NCI-H2107 treated with DMSO at 0.1 percent for 48 hours (cell line): Measurements from ENCODE around the gene ZNF836.

ENCODE experiments used
- DNase-seq: peaks from one replicate; lab custom pipeline; 2025; ENCODE audit not compliant: unreplicated experiment; lab: John Stamatoyannopoulos, UW

ZNF836 gene

DNA sequence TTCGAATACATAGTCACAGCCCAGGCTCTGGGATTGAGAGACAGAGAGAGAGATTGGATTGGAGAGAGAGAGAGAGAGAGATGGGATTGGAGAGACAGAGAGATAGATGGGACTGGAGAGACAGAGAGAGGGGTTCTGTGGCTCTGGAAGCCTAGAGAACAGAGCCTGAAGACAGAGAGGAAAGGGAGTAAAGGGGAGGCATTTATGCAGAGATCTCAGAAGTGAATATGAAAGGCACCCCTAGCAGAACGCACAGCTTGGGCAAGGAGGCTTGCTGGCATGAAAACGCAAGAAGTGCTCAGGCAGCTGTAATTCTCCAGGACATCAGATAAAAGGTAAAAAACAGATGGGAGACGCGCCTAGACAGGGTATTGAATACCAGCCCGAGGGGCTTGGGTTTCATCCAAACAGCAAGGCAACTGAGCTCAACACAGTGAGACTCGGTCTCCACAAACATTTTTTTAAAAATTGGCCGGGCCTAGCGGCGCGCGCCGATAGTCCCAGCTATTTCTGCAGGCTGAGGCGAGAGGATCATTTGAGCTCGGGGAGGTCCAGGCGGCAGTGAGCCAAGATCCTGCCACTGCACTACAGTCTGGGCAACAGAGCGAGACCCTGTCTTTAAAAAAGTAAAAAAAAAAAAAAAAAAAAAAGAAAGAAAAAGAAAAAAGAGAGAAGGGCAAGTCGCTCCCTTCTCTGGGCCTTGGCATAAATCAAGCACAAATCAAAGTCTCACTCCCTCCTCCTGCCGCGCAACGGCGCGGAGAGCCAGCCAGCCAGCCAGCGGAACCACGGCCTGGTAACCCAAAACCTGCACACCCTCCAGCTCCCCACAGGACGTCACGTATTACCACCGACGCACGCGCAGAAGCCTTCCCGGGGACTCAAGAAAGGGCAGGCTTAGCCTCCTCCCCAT is 17.7 kb upstream of the ZNF836 start:
- no peak for DNase-seq

DNA sequence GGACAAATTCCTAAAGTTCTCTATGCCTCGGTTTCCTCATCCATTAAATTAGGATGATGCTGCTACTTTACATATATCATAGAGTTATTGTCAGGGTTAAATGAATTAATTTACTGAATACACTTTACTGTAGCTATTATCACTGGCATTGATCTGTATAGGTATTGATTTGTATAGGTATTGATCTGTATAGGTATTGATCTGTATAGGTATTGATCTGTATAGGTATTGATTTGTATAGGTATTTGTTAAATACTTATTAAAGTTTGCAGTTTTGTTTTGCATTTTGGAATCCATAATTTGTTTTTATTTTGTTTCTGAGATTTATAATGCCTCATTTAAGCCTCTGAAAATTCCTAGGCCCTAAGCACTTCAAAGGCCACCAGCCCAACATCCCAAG is 16.0 kb upstream of the ZNF836 start:
- no peak for DNase-seq

DNA sequence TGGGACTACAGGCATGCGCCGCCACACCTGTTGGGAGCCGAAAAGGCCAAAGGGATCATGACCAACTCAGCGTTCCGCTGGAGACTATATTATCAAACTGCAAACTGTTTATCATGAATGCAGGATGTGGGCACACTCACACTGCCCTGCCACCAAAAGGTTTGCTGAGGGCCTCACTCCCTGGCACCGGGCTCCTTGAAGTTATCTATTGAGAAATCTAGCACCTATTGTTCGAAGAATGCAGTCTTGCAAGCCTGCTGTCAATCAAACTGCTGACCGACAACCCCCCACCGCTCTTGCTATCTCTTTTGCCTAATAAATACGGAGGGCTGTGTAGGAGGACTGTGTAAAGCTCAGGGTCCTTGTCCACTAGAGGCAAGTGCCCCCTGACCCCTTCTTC is 5.2 kb upstream of the ZNF836 start:
- no peak for DNase-seq

DNA sequence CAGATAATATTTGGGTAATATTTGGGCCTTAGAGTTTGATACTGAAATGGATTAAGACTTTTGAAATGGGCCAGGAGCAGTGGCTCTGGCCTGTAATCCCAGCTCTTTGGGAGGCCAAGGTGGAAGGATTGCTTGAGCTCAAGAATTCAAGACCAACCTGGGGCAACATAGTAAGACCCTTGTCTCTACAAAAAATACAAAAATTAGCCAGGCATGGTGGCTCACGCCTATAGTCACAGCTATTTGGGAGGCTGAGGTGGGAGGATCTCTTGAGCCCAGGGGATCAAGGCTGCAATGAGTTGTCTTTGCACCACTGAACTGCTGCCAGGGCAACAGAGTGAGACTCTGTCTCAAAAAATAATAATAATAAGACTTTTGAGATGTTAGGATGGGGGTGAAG is 926 bp upstream of the ZNF836 start:
- no peak for DNase-seq

DNA sequence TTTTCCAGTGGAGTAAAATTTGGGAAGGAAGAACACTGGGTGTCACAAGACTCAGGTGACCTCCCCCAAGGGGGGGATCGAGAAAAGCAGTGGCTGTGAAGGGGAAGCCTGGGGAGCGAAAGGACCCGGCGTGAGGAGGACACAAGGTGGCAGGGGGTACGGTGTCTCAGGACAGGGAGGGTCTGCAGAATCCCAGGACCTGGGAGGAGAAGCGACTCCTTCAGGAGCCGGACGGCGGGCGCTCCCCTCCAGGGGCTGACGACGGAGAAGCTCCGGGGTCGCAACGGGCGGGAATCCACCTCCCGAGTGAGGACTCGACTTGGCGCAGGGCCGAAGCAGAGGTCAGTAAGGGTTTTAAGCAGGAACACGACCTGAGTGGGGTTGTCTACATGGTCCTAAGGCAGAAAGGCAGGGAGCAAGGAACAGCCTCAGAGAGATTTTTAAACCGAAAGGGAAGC is 529 bp downstream of the ZNF836 start:
- no peak for DNase-seq

DNA sequence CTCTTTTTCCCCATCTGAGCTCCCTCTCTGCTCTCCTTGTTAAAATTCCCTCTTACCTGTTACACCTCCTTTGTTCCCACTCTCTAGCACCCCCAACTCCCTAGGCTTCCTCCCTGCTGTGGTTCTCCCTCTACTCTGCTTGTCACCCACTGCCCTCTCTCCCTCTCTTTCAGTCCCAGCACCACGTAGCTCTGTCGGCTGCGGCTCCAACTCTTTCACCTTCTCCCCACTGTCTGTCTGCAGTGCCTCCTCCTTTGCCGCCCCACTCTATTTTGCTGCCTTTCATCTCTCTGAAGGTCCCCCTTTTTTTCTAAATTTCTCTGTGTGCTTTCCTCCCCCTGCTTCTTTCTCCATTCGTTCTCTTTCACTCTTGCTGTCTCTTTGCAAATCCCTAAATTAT is 1.1 kb downstream of the ZNF836 start:
- DNase-seq, result no peak

DNA sequence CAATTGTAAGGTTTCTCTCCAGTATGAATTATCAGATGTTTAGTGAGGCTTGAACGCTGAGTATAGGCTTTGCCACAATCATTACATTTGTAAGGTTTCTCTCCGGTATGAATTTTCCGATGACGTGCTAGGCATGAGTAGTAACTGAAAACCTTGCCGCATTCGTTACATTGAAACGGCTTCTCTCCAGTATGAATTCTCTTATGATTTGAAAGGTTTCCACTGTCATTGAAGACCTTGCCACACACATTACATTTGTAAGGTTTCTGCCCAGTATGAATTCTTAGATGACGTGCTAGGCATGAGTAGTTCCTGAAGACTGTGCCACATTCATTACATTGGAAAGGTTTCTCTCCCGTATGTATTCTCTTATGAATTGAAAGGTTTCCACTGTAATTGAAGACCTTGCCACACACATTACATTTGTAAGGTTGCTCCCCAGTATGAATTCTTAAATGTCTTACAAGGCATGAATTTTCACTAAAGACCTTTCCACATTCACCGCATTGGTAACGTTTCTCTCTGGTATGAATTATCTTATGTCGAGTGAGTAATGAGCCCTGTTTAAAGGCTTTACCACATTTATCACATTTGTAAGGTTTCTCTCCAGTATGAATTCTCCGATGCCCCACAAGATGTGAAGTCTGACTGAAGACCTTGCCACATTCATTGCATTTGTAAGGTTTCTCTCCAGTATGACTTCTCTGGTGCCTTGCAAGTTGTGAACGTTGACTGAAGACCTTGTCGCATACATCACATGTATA is 15.6 kb downstream of the ZNF836 start:
- DNase-seq, result no peak

DNA sequence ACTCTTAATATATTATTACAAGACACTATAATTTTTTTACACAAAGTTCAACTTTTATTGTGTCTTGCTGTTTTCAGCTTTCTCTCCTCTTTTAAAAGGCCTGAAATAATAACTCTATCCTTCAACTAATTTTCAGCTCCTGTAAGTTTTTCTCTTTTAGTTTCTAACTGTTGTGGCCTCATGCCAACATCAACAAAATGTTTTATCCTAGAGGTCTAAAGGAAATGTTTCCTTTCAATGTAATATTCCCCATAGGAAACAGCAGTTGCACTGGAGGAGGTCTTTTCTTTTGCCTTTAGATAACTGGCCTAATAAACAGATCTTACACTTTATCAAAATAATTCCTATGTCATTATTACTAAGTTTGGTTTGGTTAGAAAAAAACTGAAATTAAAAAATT is 23.2 kb downstream of the ZNF836 start:
- no peak for DNase-seq

DNA sequence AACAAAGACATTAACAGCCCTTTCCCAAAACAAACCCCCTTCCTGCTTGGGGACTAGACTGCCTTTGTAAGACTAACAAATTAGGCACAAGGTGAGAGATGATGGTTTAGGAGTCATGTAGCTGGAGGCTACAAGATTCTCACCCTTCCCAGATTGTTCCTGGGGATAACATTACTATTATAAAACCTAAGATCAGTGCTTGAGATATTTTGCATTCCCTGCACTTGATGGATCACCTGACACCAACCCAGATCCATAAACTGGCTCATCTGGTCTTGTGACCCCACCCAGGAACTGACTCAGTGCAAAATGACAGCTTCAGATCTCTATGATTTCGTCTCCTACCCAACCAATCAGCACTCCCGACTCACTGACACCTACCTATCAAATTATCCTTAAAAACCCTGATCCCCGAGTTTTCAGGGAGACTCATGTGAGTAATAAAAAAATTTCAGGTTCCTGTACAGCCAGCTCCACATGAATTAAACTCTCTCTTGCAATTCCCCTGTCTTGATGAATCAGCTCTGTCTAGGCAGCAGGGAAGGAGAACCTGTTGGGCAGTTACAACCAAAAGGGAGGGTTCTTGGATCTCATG is 29.3 kb downstream of the ZNF836 start:
- no peak for DNase-seq

DNA sequence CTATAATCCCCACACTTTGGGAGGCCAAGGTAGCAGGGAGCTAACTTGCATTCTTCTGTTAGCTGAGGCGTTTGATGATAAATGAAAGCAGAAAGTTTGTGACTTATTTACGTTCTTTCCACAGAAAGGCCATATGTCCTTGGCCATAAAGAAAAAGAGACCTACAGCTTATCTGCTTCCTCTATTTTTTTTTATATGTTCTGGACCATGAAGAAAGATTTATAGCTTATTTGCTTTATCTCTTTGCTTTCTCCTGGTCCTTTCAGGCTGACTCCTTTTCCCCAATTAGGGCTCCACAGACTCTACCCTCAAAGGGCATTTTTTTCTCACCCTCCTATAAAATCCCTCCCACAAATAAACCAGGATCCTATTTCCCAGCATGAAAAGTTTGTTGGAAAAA is 30.2 kb downstream of the ZNF836 start:
- DNase-seq, result no peak

DNA sequence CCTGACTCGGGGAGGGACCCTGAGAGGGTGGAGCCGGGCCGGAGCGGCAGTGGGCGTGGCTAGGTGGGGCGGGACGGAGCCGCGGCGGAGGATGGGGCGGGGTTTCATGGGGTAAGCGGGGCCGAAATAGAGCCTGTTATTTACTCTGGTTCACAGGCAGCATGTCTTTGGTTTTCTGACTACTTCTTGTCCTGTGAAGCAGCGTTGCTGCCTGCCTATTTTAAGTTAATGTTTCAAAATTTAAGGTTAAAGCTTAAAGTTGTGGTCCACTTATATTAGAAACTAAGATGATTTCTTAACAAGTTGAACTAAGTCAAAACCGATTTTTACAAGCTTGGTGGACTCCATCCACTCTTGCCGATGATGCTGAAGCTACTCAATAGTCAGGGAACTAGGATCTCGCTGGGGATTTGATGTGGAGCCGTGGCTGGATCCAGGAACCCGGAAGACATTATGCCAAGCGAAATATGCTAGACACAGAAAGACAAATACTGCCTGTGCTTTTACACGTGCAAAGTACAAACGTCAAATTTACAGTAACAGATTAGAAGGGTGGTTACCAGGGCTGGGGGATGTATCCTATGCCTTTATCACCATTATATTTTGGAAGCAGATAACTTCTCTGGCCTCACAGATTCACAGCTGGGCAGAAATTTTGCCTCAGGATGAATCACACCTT is 31.2 kb downstream of the ZNF836 start:
- no peak for DNase-seq

DNA sequence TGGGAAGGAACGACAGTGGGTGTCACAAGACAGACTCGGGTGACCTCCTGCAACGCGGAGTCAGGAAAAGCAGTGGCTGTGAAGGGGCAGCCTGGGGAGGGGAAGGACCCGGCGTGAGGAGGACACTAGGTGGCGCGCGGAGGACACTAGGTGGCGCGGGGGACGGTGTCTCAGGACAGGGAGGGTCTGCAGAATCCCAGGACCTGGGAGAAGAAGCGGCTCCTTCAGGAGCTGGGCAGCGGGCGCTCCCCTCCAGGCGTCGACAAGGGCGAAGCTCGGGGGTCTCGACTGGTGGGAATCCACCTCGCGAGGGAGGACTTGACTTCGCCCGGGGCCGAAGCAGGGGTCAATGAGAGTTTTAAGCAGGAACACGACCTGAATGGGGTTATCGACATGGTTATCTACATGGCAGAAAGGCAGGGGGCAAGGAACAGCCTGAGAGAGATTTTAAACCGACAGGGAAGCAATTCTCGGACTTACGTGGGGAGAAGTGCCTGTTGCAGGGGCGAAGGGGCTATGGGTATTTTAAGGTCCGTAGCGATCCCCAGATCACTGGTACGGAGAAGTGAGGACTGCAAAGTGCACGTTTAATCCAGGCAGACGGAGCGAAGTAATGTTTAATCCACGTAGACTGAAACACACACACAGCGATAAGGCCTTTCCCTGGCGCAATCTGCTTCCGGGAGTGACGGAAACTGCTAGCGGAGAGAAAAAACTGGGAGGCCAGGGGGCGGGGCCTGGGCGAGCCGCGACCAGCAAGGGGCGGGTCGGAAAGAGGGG is 32.0 kb downstream of the ZNF836 start, which contains the start of gene ZNF616:
TSS of gene ZNF616 (minus strand) at position 687 of the 780 bp plus-strand sequence. CDS start 9,426 bp downstream, outside the sequence.
- peak; percentile 84 for DNase-seq

DNA sequence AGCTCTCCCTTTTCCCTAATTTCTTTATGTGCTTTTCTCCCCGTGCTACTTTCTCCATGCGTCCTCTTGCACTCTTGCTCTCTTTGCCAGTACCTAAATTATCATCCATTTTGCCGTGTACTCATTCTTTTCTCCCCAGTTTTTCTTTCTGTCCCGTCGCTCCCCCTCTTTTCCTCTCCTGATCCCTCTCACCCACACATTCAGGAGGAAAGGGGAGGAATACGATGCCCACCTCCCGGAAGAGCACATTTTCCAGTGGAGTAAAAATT is 32.5 kb downstream of the ZNF836 start:
- no peak for DNase-seq

DNA sequence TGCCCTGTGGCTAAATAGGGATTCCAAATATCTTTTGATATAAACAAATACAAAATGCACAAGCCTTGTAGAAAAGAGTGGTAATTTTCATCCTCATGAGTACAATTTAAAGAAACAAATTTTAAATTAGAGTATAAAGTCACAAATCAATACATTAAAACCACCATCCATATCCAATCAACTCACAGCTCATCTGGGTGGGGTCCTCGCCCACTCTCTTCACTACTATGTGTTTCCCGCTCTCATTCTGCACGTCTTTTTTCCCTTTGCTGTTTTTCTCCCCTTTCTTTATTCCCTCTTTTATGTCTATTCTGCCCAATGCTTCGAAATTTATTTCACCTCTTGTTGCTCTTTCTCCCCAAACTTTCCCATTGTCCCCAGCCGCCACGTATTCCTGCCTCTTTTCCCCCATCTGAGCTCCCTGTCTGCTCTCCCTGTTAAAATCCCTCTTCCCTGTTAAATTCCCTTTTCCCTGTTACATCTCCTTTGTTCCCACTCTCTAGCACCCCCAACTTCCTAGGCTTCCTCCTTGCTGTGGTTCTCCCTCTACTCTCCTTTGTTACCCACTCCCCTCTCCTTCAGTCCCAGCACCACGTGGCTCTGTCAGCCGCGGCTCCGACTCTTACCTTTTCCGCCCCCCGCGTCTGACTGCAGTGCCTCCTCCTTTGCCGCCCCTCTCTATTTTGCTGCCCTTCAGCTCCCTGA is 33.0 kb downstream of the ZNF836 start:
- DNase-seq, result peak; percentile 49

DNA sequence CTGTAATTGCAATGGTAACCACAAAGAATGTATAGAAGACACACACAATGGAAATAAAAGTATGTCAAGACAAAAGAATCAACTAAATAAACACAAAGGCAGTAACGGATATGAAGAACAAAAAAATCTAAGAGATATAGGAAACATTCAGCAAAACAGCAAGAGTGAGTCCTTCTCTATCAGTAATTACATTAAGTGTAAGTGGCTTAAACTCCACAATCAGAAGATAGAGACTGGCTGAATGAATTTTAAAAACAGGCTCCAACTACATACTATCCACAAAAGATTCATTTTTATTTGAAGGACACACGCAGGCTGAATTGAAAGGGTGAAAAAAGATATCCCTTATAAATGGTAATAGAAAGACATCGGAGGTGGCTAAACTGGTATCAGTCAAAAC is 51.1 kb downstream of the ZNF836 start:
- no peak for DNase-seq

DNA sequence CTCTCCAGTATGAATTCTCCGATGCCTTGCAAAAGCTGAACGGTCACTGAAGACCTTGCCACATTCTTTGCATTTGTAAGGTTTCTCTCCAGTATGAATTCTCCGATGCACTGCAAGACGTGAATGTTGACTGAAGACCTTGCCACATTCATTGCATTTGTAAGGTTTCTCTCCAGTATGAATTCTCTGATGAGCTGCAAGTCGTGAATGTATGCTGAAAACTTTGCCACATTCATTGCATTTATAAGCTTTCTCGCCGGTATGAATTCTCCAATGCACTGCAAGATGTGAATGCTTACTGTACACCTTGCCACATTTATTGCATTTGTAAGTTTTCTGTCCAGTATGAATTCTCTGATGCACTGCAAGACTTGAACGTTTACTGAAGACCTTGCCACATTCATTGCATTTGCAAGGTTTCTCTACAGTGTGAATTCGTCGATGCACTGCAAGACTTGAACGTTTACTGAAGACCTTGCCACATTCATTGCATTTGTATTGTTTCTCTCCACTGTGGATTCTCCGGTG is 55.8 kb downstream of the ZNF836 start:
- DNase-seq, result no peak

DNA sequence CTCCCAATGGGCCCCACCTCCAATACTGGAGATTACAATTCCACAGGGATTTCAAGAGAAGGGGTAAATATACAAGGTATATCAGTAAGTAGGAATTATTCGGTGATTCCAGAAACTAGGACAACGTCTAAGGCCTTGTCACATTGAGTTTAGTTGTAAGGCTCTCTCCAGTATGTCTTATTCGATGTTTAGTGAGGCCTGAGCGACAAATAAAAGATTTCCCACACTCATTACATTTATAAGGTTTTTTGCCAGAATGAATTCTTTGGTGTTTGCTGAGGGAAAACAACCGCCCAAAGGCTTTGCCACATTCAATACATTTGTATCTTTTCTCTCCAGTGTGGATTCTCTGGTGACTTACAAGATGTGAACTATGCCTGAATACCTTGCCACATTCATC is 56.7 kb downstream of the ZNF836 start:
- no peak for DNase-seq

DNA sequence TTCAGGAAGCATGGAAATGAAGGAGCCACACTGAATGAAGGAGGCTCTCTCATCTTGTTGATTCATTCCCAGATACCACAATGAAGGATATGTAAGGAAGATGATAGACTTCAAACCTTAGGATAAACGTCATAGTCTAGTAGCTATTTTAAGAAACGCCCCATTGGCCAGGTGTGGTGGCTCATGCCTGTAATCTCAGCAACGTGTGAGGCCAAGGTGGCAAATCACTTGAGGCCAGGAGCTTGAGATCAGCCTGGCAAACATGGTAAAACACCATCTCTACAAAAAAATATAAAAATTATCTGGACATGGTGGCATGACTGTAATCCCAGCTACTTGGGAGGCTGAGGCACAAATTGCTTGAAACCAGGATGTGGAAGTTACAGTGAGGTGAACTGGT is 58.8 kb downstream of the ZNF836 start:
- DNase-seq, result no peak

DNA sequence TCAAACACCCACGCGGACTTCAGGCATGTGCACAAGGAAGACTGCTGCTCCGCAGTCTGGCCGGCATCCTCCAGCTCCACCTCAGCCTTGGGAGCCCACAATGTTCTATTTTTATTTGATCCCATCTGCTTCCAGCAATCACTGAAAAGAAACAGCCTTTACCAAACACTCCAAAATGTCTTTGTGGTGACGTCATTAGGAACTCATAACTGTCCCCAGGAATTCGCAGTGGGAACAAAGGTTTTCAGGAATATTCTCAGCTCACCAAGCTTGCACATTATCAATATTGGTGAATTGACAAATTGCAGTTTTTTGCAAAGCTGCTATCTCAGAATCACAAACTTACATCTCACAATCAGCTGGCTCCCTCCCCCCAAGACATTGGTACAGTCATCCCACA is 60.6 kb downstream of the ZNF836 start:
- DNase-seq, result no peak
